NT2/D1 (cell line): ENCODE data around the gene HAGHL.

Experiments
- SUZ12 ChIP-seq: IDR thresholded peaks from 2 replicates; pipeline ENCODE4 v1.6.1; 2011; ENCODE audit not compliant: insufficient read length, insufficient read depth; ENCODE audit errors: extremely low read depth
- YY1 ChIP-seq: IDR thresholded peaks from 2 replicates; pipeline ENCODE4 v1.6.1; 2011; ENCODE audit not compliant: insufficient read length, insufficient read depth
- ZNF274 ChIP-seq: IDR thresholded peaks from 2 replicates; pipeline ENCODE4 v1.6.1; 2011; ENCODE audit warnings: mild to moderate bottlenecking, low read depth, low read length

- no peak for TF ChIP-seq SUZ12
- TF ChIP-seq YY1 = no peak
- TF ChIP-seq ZNF274 = no peak
Observed at GRCh38 chr16:735982-736453, 9.1 kb downstream of the HAGHL start.
